Caki2 (cell line): ENCODE results near the gene DES. TPM values are rescaled to one million over a fixed set of nuclear protein-coding genes. Genes with fewer than 3 reads are reported as not detected.

Source experiments
- DNase-seq: peaks from one replicate; pipeline ENCODE4 v3.0.0-alpha.2; 2015; ENCODE audit warnings: low read depth
- in situ Hi-C: cut with HindIII; loops from 2 replicates; pipeline ENCODE4 v1.10.0; 2016; ENCODE audit warnings: low sequenced_read_pairs, low pct_unique_long_range_greater_than_20kb, mixed read lengths
- total RNA-seq: library from RNA; depleted of rRNA; stranded (reverse); fragments of >200 nt; shearing (Covaris generic); gene quantifications from 2 replicates; pipeline ENCODE4 v1.2.3, GENCODE V29; 2014; ENCODE audit warnings: low replicate concordance

DES gene
- total RNA-seq, 1 experiment from 2014 or later = 4.9 TPM

GRCh38 chr2:219446689-219447088 is 28.5 kb downstream of the DES start:
- in situ Hi-C loops = no loop called here
- DNase-seq = no peak

GRCh38 chr2:219447242-219448098 is 29.3 kb downstream of the DES start:
- in situ Hi-C loops = no loop called here
- DNase-seq = no peak

GRCh38 chr2:219448099-219448775 is 30.1 kb downstream of the DES start:
- DNase-seq = no peak
- in situ Hi-C loops = no loop called here

GRCh38 chr2:219448776-219449341 is 30.7 kb downstream of the DES start:
- no peak for DNase-seq
- in situ Hi-C loops = no loop called here

GRCh38 chr2:219449609-219450008 is 31.4 kb downstream of the DES start:
- DNase-seq = no peak
- in situ Hi-C loops = no loop called here

GRCh38 chr2:219451661-219452360 is 33.6 kb downstream of the DES start:
- no peak for DNase-seq
- in situ Hi-C loops = no loop called here

- DNase-seq = peak; percentile 46
- in situ Hi-C loops = no loop called here
Measured at GRCh38 chr2:219452361-219453317, 34.5 kb downstream of the DES start.

- in situ Hi-C loops = no loop called here
- DNase-seq = no peak
Measured at GRCh38 chr2:219453671-219454590, 35.8 kb downstream of the DES start.

- DNase-seq = no peak
- in situ Hi-C loops = no loop called here
Measured at GRCh38 chr2:219455581-219455980, 37.4 kb downstream of the DES start.

GRCh38 chr2:219457784-219458369 is 39.7 kb downstream of the DES start:
- in situ Hi-C loops = no loop called here

GRCh38 chr2:219458996-219459395 is 40.8 kb downstream of the DES start:
- no peak for DNase-seq
- in situ Hi-C loops = no loop called here

More at GRCh38 chr2:219457784-219458369, 39.7 kb downstream of the DES start:
- DNase-seq = peak; percentile 12

GRCh38 chr2:219459460-219460311 is 41.5 kb downstream of the DES start:
- in situ Hi-C loops = no loop called here
- DNase-seq = no peak

GRCh38 chr2:219460424-219460926 is 42.3 kb downstream of the DES start:
- no peak for DNase-seq
- in situ Hi-C loops = no loop called here

GRCh38 chr2:219461047-219461514 is 42.9 kb downstream of the DES start:
- no peak for DNase-seq
- in situ Hi-C loops = no loop called here

- in situ Hi-C loops = no loop called here
- DNase-seq = no peak
Measured at GRCh38 chr2:219461669-219462068, 43.5 kb downstream of the DES start.
